Fibroblast of lung (primary cell): ENCODE results near the gene HKDC1. TPM values are rescaled to one million over a fixed set of nuclear protein-coding genes. Genes with fewer than 3 reads are reported as not detected.

ENCODE experiments used
- DNase-seq, 2 donors: peaks; one replicate each; pipeline versions ENCODE4 v3.0.0 to v3.0.0-alpha.2; 2010; ENCODE audit warnings: low read depth in 2 of 2
- H2AFZ ChIP-seq: 2 replicates; pipeline ENCODE4 v1.5.1; 2012; ENCODE audit warnings: low read length, control low read depth, inconsistent platforms
- H3K27ac ChIP-seq: 2 replicates; pipeline ENCODE4 v1.5.1; 2011; ENCODE audit warnings: low read length, control low read depth; ENCODE audit not compliant: insufficient read depth
- H3K27me3 ChIP-seq: 2 replicates; pipeline ENCODE4 v1.5.1; 2011; ENCODE audit warnings: mild to moderate bottlenecking, low read length; ENCODE audit not compliant: control insufficient read depth, insufficient read depth
- H3K36me3 ChIP-seq: 2 replicates; pipeline ENCODE4 v1.5.1; 2011; ENCODE audit warnings: low read length; ENCODE audit not compliant: control insufficient read depth, insufficient read depth
- H3K4me1 ChIP-seq: 2 replicates; pipeline ENCODE4 v1.5.1; 2011; ENCODE audit warnings: low read length; ENCODE audit not compliant: control insufficient read depth, insufficient read depth; ENCODE audit errors: extremely low read depth
- H3K4me2 ChIP-seq: 2 replicates; pipeline ENCODE4 v1.5.1; 2011; ENCODE audit warnings: low read length, control low read depth; ENCODE audit not compliant: insufficient read depth; ENCODE audit errors: extremely low read depth
- H3K4me3 ChIP-seq, 4 experiments: fragments of 200-600 bp in 1 of 4; sonication (generic) in 1 of 4; replicated peaks in 1 of 4; 2 replicates each; pipeline ENCODE4 v1.5.1; 2011 to 2016; ENCODE audit warnings: low read length in 4 of 4, low read depth in 3 of 4, mild to moderate bottlenecking in 3 of 4, control low read depth in 2 of 4, inconsistent platforms in 1 of 4, mixed read lengths in 1 of 4; ENCODE audit not compliant: insufficient read depth in 1 of 4; ENCODE audit errors: control extremely low read depth in 1 of 4
- H3K79me2 ChIP-seq: 2 replicates; pipeline ENCODE4 v1.5.1; 2012; ENCODE audit warnings: mild to moderate bottlenecking, low read length, inconsistent platforms; ENCODE audit not compliant: control insufficient read depth, insufficient read depth
- H3K9ac ChIP-seq: 2 replicates; pipeline ENCODE4 v1.5.1; 2011; ENCODE audit warnings: mild to moderate bottlenecking, low read length, control low read depth; ENCODE audit not compliant: insufficient read depth
- H3K9me3 ChIP-seq: 2 replicates; pipeline ENCODE4 v1.5.1; 2012; ENCODE audit warnings: low read depth, low read length; ENCODE audit not compliant: control insufficient read depth, insufficient read depth
- H4K20me1 ChIP-seq: 2 replicates; pipeline ENCODE4 v1.5.1; 2011; ENCODE audit warnings: low read length; ENCODE audit not compliant: control insufficient read depth, insufficient read depth; ENCODE audit errors: extremely low read depth
- CTCF ChIP-seq, 2 donors: IDR thresholded peaks in 1 of 2; conservative IDR thresholded peaks in 1 of 2; 1 replicate in 1 of 2; 2 replicates in 1 of 2; pipeline ENCODE4 v1.5.1; 2011 to 2012; ENCODE audit warnings: low read length in 2 of 2, control low read depth in 1 of 2, inconsistent platforms in 1 of 2, low read depth in 1 of 2, mild to moderate bottlenecking in 1 of 2
- EZH2 ChIP-seq: IDR thresholded peaks from 2 replicates; pipeline ENCODE4 v1.5.1; 2012; ENCODE audit warnings: low read length, control low read depth, mild to moderate bottlenecking; ENCODE audit errors: missing control alignments
- polyA plus RNA-seq, 2 donors: library from polyadenylated mRNA; depleted of rRNA in 1 of 2; stranded (reverse) in 1 of 2; unstranded in 1 of 2; fragments of >200 nt; gene quantifications; 2 replicates each; pipeline ENCODE4 v1.2.1, GENCODE V29; 2011 to 2012; ENCODE audit warnings: missing spikeins in 1 of 2
- total RNA-seq: library from RNA; depleted of rRNA; stranded (reverse); fragments of >200 nt; gene quantifications from 2 replicates; pipeline ENCODE4 v1.2.1, GENCODE V29; 2014

Gene HKDC1
- total and polyA plus RNA-seq, 2 donors (not counting 1 experiment from before 2014, with no cell fraction given): 0.12 to 1.8 TPM

GRCh38 chr10:69243817-69244216 is 23.7 kb downstream of the HKDC1 start:
- DNase-seq: no peak
- H3K4me2 ChIP-seq: no peak overlapping the region
- no peaks in the 10 kb centered on the region for H4K20me1 ChIP-seq
- no peak overlapping the region for H2AFZ ChIP-seq
- no peak overlapping the region for H3K4me3 ChIP-seq
- no peaks in the 10 kb centered on the region for H3K4me1 ChIP-seq
- H3K36me3 ChIP-seq: no peaks in the 10 kb centered on the region
- H3K79me2 ChIP-seq: no peaks in the 10 kb centered on the region
- H3K27me3 ChIP-seq: no peaks in the 10 kb centered on the region
- H3K27ac ChIP-seq: no peak overlapping the region
- TF ChIP-seq EZH2: no peak
- no peak for TF ChIP-seq CTCF (conservative IDR thresholded peaks at IDR 0.05 in 1 of 2, IDR thresholded peaks at IDR 0.05 in 1 of 2; ENCODE audit: low read depth in 1 of 2, low read length in 2 of 2)
- no peaks in the 10 kb centered on the region for H3K9me3 ChIP-seq
- H3K9ac ChIP-seq: no peak overlapping the region

GRCh38 chr10:69246036-69246435 is 25.9 kb downstream of the HKDC1 start:
- H3K9ac ChIP-seq: no peak overlapping the region
- no peaks in the 10 kb centered on the region for H3K27me3 ChIP-seq
- H2AFZ ChIP-seq: no peak overlapping the region
- no peaks in the 10 kb centered on the region for H4K20me1 ChIP-seq
- no peaks in the 10 kb centered on the region for H3K79me2 ChIP-seq
- H3K36me3 ChIP-seq: no peaks in the 10 kb centered on the region
- no peaks in the 10 kb centered on the region for H3K4me1 ChIP-seq
- DNase-seq: no peak
- H3K27ac ChIP-seq: no peak overlapping the region
- no peak overlapping the region for H3K4me2 ChIP-seq
- no peak for TF ChIP-seq EZH2
- no peak for TF ChIP-seq CTCF (conservative IDR thresholded peaks at IDR 0.05 in 1 of 2, IDR thresholded peaks at IDR 0.05 in 1 of 2; ENCODE audit: low read depth in 1 of 2, low read length in 2 of 2)
- no peaks in the 10 kb centered on the region for H3K9me3 ChIP-seq
- H3K4me3 ChIP-seq: no peak overlapping the region

GRCh38 chr10:69246581-69247312 is 26.6 kb downstream of the HKDC1 start:
- Histone ChIP-seq H3K9ac (no peak overlapping the region), H3K27me3 (no peaks in the 10 kb centered on the region), H3K79me2 (no peaks in the 10 kb centered on the region), H2AFZ (no peak overlapping the region), H4K20me1 (no peaks in the 10 kb centered on the region), H3K4me1 (no peaks in the 10 kb centered on the region), H3K4me3 (no peak overlapping the region), H3K9me3 (no peaks in the 10 kb centered on the region), H3K4me2 (no peak overlapping the region), H3K36me3 (no peaks in the 10 kb centered on the region), H3K27ac (no peak overlapping the region)
- no peak for DNase-seq
- TF ChIP-seq CTCF (conservative IDR thresholded peaks at IDR 0.05 in 1 of 2, IDR thresholded peaks at IDR 0.05 in 1 of 2; ENCODE audit: low read depth in 1 of 2, low read length in 2 of 2) (no peak), EZH2 (no peak)
